ENCODE data around the gene PSAPL1.

- TF ChIP-seq CTCF (IDR thresholded peaks at IDR 0.05; ENCODE audit: borderline replicate concordance, extremely low read depth, low read length, poor library complexity, severe bottlenecking) (no peak), EZH2 (IDR thresholded peaks at IDR 0.05; ENCODE audit: borderline replicate concordance, low read depth, low read length, severe bottlenecking) (no peak)
Observed at GRCh38 chr4:7435471-7436061, 836 bp upstream of the PSAPL1 start.
